NB4 (cell line): Measurements from ENCODE around the gene SEMA4A.
"Not testable (repeated sequence)": the region's sequence is repeated elsewhere in the genome, so short reads cannot be mapped to it uniquely, and the experiment has no call there.

ENCODE experiments used
- DNase-seq: peaks from one replicate; pipeline ENCODE4 v3.0.0; 2010; ENCODE audit warnings: low read depth
- H3K4me3 ChIP-seq: one replicate; pipeline ENCODE4 v1.5.1; 2011; ENCODE audit warnings: mild to moderate bottlenecking, low read depth, low read length, moderate library complexity
- CTCF ChIP-seq: IDR thresholded peaks from one replicate; pipeline ENCODE4 v1.5.1; 2012; ENCODE audit warnings: low read depth, low read length
- MAX ChIP-seq: IDR thresholded peaks from 2 replicates; pipeline ENCODE4 v1.6.1; 2011; ENCODE audit warnings: low read depth, low read length
- MYC ChIP-seq: IDR thresholded peaks from 2 replicates; pipeline ENCODE4 v1.6.1; 2011; ENCODE audit warnings: low read depth, low read length
- POLR2A ChIP-seq: IDR thresholded peaks from 2 replicates; pipeline ENCODE4 v1.6.1; 2011; ENCODE audit warnings: mild to moderate bottlenecking; ENCODE audit not compliant: insufficient read length; ENCODE audit errors: extremely low read depth

Gene SEMA4A

GRCh38 chr1:156122519-156123355 lies 30.6 kb upstream of the SEMA4A start:
- DNase-seq: no peak
- H3K4me3 ChIP-seq: peak overlapping the region; percentile 29
- TF ChIP-seq MYC (no peak), POLR2A (no peak), CTCF (no peak), MAX (no peak)

- no peak for TF ChIP-seq CTCF
- TF ChIP-seq MYC: peak; percentile 33; the same call in 1 of the 2 replicates
- no peak for TF ChIP-seq POLR2A
- TF ChIP-seq MAX: peak; percentile 59
- peak; percentile 84 for DNase-seq
- H3K4me3 ChIP-seq: no peak overlapping the region
These were observed 29.8 kb upstream of the SEMA4A start for GRCh38 chr1:156123356-156124196.

- peak; percentile 87 for DNase-seq
- TF ChIP-seq MAX (peak; percentile 70), CTCF (no peak)
- H3K4me3 ChIP-seq: no peak overlapping the region
These were observed 28.6 kb upstream of the SEMA4A start for GRCh38 chr1:156124557-156125483.

GRCh38 chr1:156125544-156125943 lies 27.8 kb upstream of the SEMA4A start:
- not testable (repeated sequence) for DNase-seq, H3K4me3 ChIP-seq

- peak; percentile 99 for DNase-seq
- H3K4me3 ChIP-seq: peak overlapping the region; percentile 44
- peak; percentile 75 for TF ChIP-seq MAX
- peak; percentile 10 for TF ChIP-seq POLR2A
- TF ChIP-seq CTCF: peak; percentile 54
- TF ChIP-seq MYC: peak; percentile 58
These were observed 27.2 kb upstream of the SEMA4A start for GRCh38 chr1:156126043-156126629.
